B cell (primary cell): Measurements from ENCODE around the gene SYTL4. TPM values are rescaled to one million over a fixed set of nuclear protein-coding genes. Genes with fewer than 3 reads are reported as not detected.

ENCODE experiments used
- ATAC-seq: fragments of 200-7000 bp; cut with Tn5 transposase; one replicate; pipeline ENCODE4 v1.10.0; 2021; ENCODE audit warnings: low read depth, mild to moderate bottlenecking, moderate number of reproducible peaks, moderate library complexity
- CTCF ChIA-PET: fragments of 350-600 bp; sonication (Branson Sonifier 250); formaldehyde crosslinking; loops from one replicate; lab custom pipeline; 2021; ENCODE audit warnings: antibody characterized with exemption, inconsistent platforms; lab: Charles Lee
- POLR2A ChIA-PET: fragments of 350-600 bp; sonication (Branson Sonifier 250); formaldehyde crosslinking; loops from one replicate; lab custom pipeline; 2021; ENCODE audit warnings: antibody characterized with exemption; lab: Charles Lee
- DNase-seq: peaks from one replicate; pipeline ENCODE4 v3.0.0; 2013
- H2AFZ ChIP-seq: 2 replicates; pipeline ENCODE4 v1.6.1; 2012; ENCODE audit warnings: mild to moderate bottlenecking, low read depth, low read length; ENCODE audit not compliant: insufficient read depth, poor library complexity, severe bottlenecking
- H3K27ac ChIP-seq, 2 donors: 1 replicate in 1 of 2; 2 replicates in 1 of 2; pipeline ENCODE4 v1.5.1; 2012 to 2013; ENCODE audit warnings: low read length in 2 of 2, mild to moderate bottlenecking in 2 of 2, moderate library complexity in 1 of 2
- H3K27me3 ChIP-seq, 4 experiments: fragments of 200-600 bp in 1 of 4; sonication (generic) in 1 of 4; replicated peaks in 1 of 4; 1 replicate in 2 of 4; 2 replicates in 2 of 4; pipeline versions ENCODE4 v1.6.1 to v1.7.0; 2013 to 2016; ENCODE audit warnings: low read length in 3 of 4, mild to moderate bottlenecking in 2 of 4, mixed read lengths in 1 of 4, moderate library complexity in 1 of 4; ENCODE audit not compliant: insufficient read depth in 4 of 4, control insufficient read depth in 3 of 4; ENCODE audit errors: control extremely low read depth in 1 of 4
- H3K36me3 ChIP-seq, 2 experiments: replicated peaks in 1 of 2; 1 replicate in 1 of 2; 2 replicates in 1 of 2; pipeline versions ENCODE4 v1.6.1 to v1.7.1; 2013; ENCODE audit warnings: low read length in 1 of 2; ENCODE audit not compliant: insufficient read depth in 2 of 2, control insufficient read depth in 1 of 2; ENCODE audit errors: control extremely low read depth in 1 of 2, extremely low read depth in 1 of 2
- H3K4me1 ChIP-seq, 2 donors: fragments of 200-600 bp in 1 of 2; sonication (generic) in 1 of 2; 1 replicate in 1 of 2; 2 replicates in 1 of 2; pipeline versions ENCODE4 v1.5.1 to v1.6.1; 2013 to 2017; ENCODE audit warnings: low read length in 2 of 2; ENCODE audit not compliant: control insufficient read depth in 2 of 2, insufficient read depth in 2 of 2
- H3K4me2 ChIP-seq: replicated peaks from 2 replicates; pipeline ENCODE3; 2012; ENCODE audit warnings: mild to moderate bottlenecking, low read depth, low read length; ENCODE audit not compliant: poor library complexity, severe bottlenecking
- H3K4me3 ChIP-seq, 5 experiments: fragments of 200-600 bp in 1 of 5; sonication (generic) in 1 of 5; 1 replicate in 3 of 5; 2 replicates in 2 of 5; pipeline versions ENCODE4 v1.5.1 to v1.7.0; 2011 to 2016; ENCODE audit warnings: low read length in 4 of 5, mild to moderate bottlenecking in 4 of 5, low read depth in 2 of 5, control low read depth in 1 of 5, moderate library complexity in 1 of 5; ENCODE audit not compliant: insufficient read depth in 1 of 5; ENCODE audit errors: control extremely low read depth in 1 of 5, extremely low read depth in 1 of 5
- H3K79me2 ChIP-seq: fragments of 200-600 bp; sonication (generic); one replicate; pipeline ENCODE4 v1.6.0; 2016; ENCODE audit warnings: low read length; ENCODE audit not compliant: control insufficient read depth, insufficient read depth
- H3K9ac ChIP-seq: fragments of 200-600 bp; sonication (generic); 2 replicates; pipeline ENCODE4 v1.6.1; 2017; ENCODE audit warnings: mild to moderate bottlenecking, low read length, moderate library complexity
- H3K9me3 ChIP-seq, 3 donors: one replicate each; pipeline versions ENCODE4 v1.6.1 to v1.7.1; 2013; ENCODE audit warnings: low read length in 2 of 3; ENCODE audit not compliant: control insufficient read depth in 2 of 3, insufficient read depth in 1 of 3; ENCODE audit errors: control extremely low read depth in 1 of 3
- H4K20me1 ChIP-seq: 2 replicates; pipeline ENCODE4 v1.6.0; 2012; ENCODE audit warnings: mild to moderate bottlenecking, low read length; ENCODE audit not compliant: insufficient read depth, control insufficient read depth, poor library complexity, severe bottlenecking
- H3K27ac Mint-ChIP-seq: one replicate; pipeline ENCODE4 v1.8.0; 2021; ENCODE audit warnings: mixed read lengths
- H3K27me3 Mint-ChIP-seq: one replicate; pipeline ENCODE4 v1.8.0; 2021; ENCODE audit warnings: mixed read lengths
- H3K4me1 Mint-ChIP-seq: one replicate; pipeline ENCODE4 v1.8.0; 2021; ENCODE audit warnings: mixed read lengths
- H3K4me3 Mint-ChIP-seq: one replicate; pipeline ENCODE4 v1.8.0; 2021; ENCODE audit warnings: mixed read lengths
- H3K9me3 Mint-ChIP-seq: one replicate; pipeline ENCODE4 v1.8.0; 2022; ENCODE audit warnings: mixed read lengths; ENCODE audit not compliant: insufficient read depth
- EZH2 ChIP-seq: IDR thresholded peaks from 2 replicates; pipeline ENCODE4 v1.6.1; 2012; ENCODE audit warnings: borderline replicate concordance, low read depth, mild to moderate bottlenecking, moderate library complexity, low read length; ENCODE audit not compliant: insufficient read depth, poor library complexity, severe bottlenecking
- WGBS: methylation state at CpG from one replicate; pipeline ENCODE4 v1.1.5; 2013; ENCODE audit warnings: missing lambda C conversion rate; ENCODE audit not compliant: insufficient coverage; 5-methylcytosine and 5-hydroxymethylcytosine counted together
- intact Hi-C: fragments of 100-400 bp; cut with micrococcal nuclease; formaldehyde crosslinking; loops from one replicate; pipeline ENCODE4 v1.10.0; 2022
- polyA plus RNA-seq: library from polyadenylated mRNA; depleted of rRNA; stranded (reverse); fragments of >200 nt; gene quantifications from 2 replicates; pipeline ENCODE4 v1.2.3, GENCODE V29; 2012
- total RNA-seq, 2 donors: library from RNA; stranded (reverse); fragments of 120-200 nt in 1 of 2; gene quantifications; 1 replicate in 1 of 2; 2 replicates in 1 of 2; pipeline versions ENCODE4 v1.2.3 to v1.2.4, GENCODE V29; 2013 to 2022
- TF ChIP-seq, protein P1 (sequence below): fragments of 200-600 bp; IDR thresholded peaks from one replicate; pipeline ENCODE4 v1.8.0; 2022; ENCODE audit warnings: antibody characterized with exemption, mild to moderate bottlenecking

The SYTL4 gene
- total and polyA plus RNA-seq, 2 donors (not counting 1 experiment from before 2014, with no cell fraction given): 0.16 TPM; not detected in 1

DNA sequence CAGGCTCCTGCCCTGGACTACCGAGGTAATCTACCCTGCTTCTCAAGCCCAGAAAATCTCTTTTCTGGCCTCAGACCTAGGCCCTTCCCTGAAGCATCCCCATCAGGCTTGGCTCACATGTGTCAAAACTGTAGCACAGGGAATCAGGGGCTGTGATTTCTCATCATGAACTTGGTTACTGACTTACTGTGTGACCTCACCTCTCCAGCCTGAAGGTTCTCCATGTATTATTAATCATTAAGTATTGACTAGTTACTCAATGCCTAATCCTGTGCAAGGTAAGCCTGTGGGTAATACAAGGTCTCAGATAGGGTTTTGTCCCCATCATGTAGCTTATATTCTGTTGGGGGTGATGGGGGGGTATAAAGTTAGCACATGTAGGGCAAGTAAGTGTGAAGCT lies 81.1 kb downstream of the SYTL4 start:
- Histone ChIP-seq H3K4me2 (no peak overlapping the region), H3K79me2 (no peaks in the 10 kb centered on the region), H3K9me3 (no peaks in the 10 kb centered on the region), H3K4me3 (no peak overlapping the region), H3K27ac (no peak overlapping the region), H3K4me1 (no peaks in the 10 kb centered on the region), H3K36me3 (no peaks in the 10 kb centered on the region), H2AFZ (no peak overlapping the region), H4K20me1 (no peaks in the 10 kb centered on the region), H3K27me3 (no peaks in the 10 kb centered on the region), H3K9ac (no peak overlapping the region)
- intact Hi-C loops: no loop called here
- POLR2A ChIA-PET: no interaction called here
- no CpG with 5 or more reads among the region's 1 CpG for WGBS
- CTCF ChIA-PET: no interaction called here
- ATAC-seq: no peak
- H3K9me3 Mint-ChIP-seq: no peaks in the 10 kb centered on the region
- TF ChIP-seq EZH2: no peak
- TF ChIP-seq, protein P1, sequence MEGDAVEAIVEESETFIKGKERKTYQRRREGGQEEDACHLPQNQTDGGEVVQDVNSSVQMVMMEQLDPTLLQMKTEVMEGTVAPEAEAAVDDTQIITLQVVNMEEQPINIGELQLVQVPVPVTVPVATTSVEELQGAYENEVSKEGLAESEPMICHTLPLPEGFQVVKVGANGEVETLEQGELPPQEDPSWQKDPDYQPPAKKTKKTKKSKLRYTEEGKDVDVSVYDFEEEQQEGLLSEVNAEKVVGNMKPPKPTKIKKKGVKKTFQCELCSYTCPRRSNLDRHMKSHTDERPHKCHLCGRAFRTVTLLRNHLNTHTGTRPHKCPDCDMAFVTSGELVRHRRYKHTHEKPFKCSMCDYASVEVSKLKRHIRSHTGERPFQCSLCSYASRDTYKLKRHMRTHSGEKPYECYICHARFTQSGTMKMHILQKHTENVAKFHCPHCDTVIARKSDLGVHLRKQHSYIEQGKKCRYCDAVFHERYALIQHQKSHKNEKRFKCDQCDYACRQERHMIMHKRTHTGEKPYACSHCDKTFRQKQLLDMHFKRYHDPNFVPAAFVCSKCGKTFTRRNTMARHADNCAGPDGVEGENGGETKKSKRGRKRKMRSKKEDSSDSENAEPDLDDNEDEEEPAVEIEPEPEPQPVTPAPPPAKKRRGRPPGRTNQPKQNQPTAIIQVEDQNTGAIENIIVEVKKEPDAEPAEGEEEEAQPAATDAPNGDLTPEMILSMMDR: no peak
- H3K4me1 Mint-ChIP-seq: no peaks in the 10 kb centered on the region
- H3K27me3 Mint-ChIP-seq: peaks cover 6% of the 10 kb centered on the region
- H3K4me3 Mint-ChIP-seq: no peak overlapping the region
- H3K27ac Mint-ChIP-seq: no peak overlapping the region
- no peak for DNase-seq

DNA sequence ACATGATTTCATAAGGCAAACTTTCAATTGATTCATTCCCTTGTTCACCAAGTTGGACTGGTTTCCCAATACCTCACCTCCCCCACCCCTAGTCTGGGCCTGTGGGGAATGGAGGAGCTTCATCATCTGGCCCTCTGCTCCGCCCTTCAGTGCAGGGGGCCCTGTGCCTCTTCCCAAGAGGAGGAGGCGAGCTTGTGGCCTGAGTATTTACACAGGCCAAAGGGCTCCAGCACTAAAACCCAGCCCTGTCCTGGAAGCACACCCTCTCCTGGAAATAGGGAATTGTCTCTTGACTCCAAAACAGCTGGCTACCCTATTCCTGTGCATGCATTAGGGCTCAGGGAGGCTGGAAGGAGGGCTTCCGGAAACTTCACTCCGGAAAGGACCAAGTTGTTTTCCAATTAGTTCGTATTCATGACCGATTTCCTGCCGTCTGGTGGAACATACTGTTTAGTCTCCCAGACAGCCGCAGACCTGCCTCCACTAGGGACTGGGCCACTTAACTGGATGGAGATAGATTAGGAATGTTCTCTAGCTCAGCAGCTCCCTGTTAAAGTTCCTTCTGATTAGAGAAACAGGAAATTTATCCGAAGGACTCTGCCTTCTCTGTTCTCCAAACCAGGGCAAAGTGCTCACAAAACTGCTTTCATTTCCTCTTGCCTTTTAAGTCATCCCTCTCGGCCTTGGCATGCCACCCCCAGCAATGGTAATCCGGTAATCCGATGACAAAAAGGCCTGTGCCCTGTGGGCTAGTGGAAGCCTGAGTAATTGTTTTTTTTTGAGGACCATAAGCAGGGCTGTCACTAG lies 82.2 kb downstream of the SYTL4 start:
- no peak overlapping the region for H3K4me2 ChIP-seq
- H3K9me3 Mint-ChIP-seq: no peaks in the 10 kb centered on the region

More for the DNA sequence above, 82.2 kb downstream of the SYTL4 start:
- no peaks in the 10 kb centered on the region for H3K36me3 ChIP-seq
- CTCF ChIA-PET: no interaction called here
- no peak for ATAC-seq
- no peaks in the 10 kb centered on the region for H3K27me3 ChIP-seq
- intact Hi-C loops: no loop called here
- 90% methylated on average over 4 of the region's 12 CpGs for WGBS
- TF ChIP-seq, protein P1: no peak
- no peak for TF ChIP-seq EZH2
- no peak overlapping the region for H3K9ac ChIP-seq
- Mint-ChIP-seq H3K27me3 (peaks cover 10% of the 10 kb centered on the region), H3K4me3 (no peak overlapping the region), H3K27ac (no peak overlapping the region), H3K4me1 (no peaks in the 10 kb centered on the region)
- no peak overlapping the region for H3K27ac ChIP-seq
- no peaks in the 10 kb centered on the region for H3K4me1 ChIP-seq
- no peaks in the 10 kb centered on the region for H4K20me1 ChIP-seq
- POLR2A ChIA-PET: no interaction called here
- DNase-seq: no peak
- H3K79me2 ChIP-seq: no peaks in the 10 kb centered on the region
- no peak overlapping the region for H2AFZ ChIP-seq
- H3K9me3 ChIP-seq: no peaks in the 10 kb centered on the region
- H3K4me3 ChIP-seq: no peak overlapping the region
